GM10248 (cell line): ENCODE results near the gene DUSP9.

ENCODE experiments used
- CTCF ChIA-PET: fragments of 300-600 bp; sonication (Branson Sonifier 250); formaldehyde crosslinking; extraction: SDS; loops from one replicate; lab custom pipeline; 2021; ENCODE audit warnings: antibody characterized with exemption; lab: Yijun Ruan, JAX
- POLR2A ChIA-PET: fragments of 350-650 bp; sonication (Branson Sonifier 250); formaldehyde crosslinking; extraction: SDS; loops from one replicate; lab custom pipeline; 2020; ENCODE audit warnings: antibody characterized with exemption; lab: Yijun Ruan, JAX
- DNase-seq: peaks from one replicate; pipeline ENCODE4 v3.0.0; 2012; ENCODE audit errors: extremely low spot score
- CTCF ChIP-seq: IDR thresholded peaks from 2 replicates; pipeline ENCODE4 v1.5.1; 2012; ENCODE audit warnings: mild to moderate bottlenecking, low read depth; ENCODE audit errors: extremely low read depth, missing control alignments, control extremely low read depth

Gene DUSP9

GRCh38 chrX:153625271-153626024 lies 21.6 kb upstream of the DUSP9 start:
- DNase-seq = no peak
- TF ChIP-seq CTCF = no peak
- ChIA-PET POLR2A (no interaction called here), CTCF (interaction anchor here (1.1 kb wide), 1 partner anchor 16 kb away, joined by 3 read pairs; no protein-coding TSS in a partner anchor)

- TF ChIP-seq CTCF = no peak
- ChIA-PET CTCF (interaction anchor here (1.1 kb wide), 1 partner anchor 17 kb away, joined by 3 read pairs; no protein-coding TSS in a partner anchor), POLR2A (no interaction called here)
- no peak for DNase-seq
Observed at GRCh38 chrX:153626025-153626633, 20.9 kb upstream of the DUSP9 start.

- POLR2A ChIA-PET = no interaction called here
Observed at GRCh38 chrX:153626863-153627674, 19.9 kb upstream of the DUSP9 start.

GRCh38 chrX:153627675-153628111 lies 19.3 kb upstream of the DUSP9 start:
- POLR2A ChIA-PET = no interaction called here
- DNase-seq = no peak
- TF ChIP-seq CTCF = no peak
- CTCF ChIA-PET = interaction anchor here (1.3 kb wide), 1 partner anchor 12 kb away, joined by 3 read pairs; no protein-coding TSS in a partner anchor

More at GRCh38 chrX:153626863-153627674, 19.9 kb upstream of the DUSP9 start:
- CTCF ChIA-PET = no interaction called here
- TF ChIP-seq CTCF = no peak
- DNase-seq = no peak

GRCh38 chrX:153628129-153628528 lies 18.9 kb upstream of the DUSP9 start:
- no peak for DNase-seq
- POLR2A ChIA-PET = no interaction called here
- CTCF ChIA-PET = interaction anchor here (1.3 to 2.4 kb wide), 2 partner anchors 12 to 40 kb away, joined by 3 to 6 read pairs; no protein-coding TSS in a partner anchor
- TF ChIP-seq CTCF = no peak

- ChIA-PET POLR2A (no interaction called here), CTCF (interaction anchor here (1.3 to 2.4 kb wide), 2 partner anchors 11 to 39 kb away, joined by 3 to 6 read pairs; no protein-coding TSS in a partner anchor)
- no peak for TF ChIP-seq CTCF
- DNase-seq = no peak
Observed at GRCh38 chrX:153628665-153629064, 18.3 kb upstream of the DUSP9 start.
